Transverse colon (tissue), 4 donors: ENCODE data around the gene ZNF205.

ENCODE experiments used
- POLR2AphosphoS5 ChIP-seq, 3 donors: sonication (generic); formaldehyde crosslinking; IDR thresholded peaks; one replicate each; pipeline ENCODE4 v1.6.1; 2016; ENCODE audit warnings: antibody characterized with exemption in 3 of 3
- TF ChIP-seq, protein P1 (sequence below), 5 experiments: fragments of 200-600 bp in 3 of 5; fragments of 450-650 bp in 2 of 5; sonication (generic) in 3 of 5; IDR thresholded peaks; 1 replicate in 2 of 5; 2 replicates in 3 of 5; pipeline ENCODE4 v1.5.1; 2016 to 2017; ENCODE audit warnings: antibody characterized with exemption in 5 of 5, inconsistent platforms in 3 of 5, mild to moderate bottlenecking in 2 of 5, moderate library complexity in 1 of 5

- TF ChIP-seq POLR2AphosphoS5 (IDR thresholded peaks at IDR 0.05), result no peak
- TF ChIP-seq, protein P1, sequence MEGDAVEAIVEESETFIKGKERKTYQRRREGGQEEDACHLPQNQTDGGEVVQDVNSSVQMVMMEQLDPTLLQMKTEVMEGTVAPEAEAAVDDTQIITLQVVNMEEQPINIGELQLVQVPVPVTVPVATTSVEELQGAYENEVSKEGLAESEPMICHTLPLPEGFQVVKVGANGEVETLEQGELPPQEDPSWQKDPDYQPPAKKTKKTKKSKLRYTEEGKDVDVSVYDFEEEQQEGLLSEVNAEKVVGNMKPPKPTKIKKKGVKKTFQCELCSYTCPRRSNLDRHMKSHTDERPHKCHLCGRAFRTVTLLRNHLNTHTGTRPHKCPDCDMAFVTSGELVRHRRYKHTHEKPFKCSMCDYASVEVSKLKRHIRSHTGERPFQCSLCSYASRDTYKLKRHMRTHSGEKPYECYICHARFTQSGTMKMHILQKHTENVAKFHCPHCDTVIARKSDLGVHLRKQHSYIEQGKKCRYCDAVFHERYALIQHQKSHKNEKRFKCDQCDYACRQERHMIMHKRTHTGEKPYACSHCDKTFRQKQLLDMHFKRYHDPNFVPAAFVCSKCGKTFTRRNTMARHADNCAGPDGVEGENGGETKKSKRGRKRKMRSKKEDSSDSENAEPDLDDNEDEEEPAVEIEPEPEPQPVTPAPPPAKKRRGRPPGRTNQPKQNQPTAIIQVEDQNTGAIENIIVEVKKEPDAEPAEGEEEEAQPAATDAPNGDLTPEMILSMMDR (IDR thresholded peaks at IDR 0.05), result no peak
These were observed 23.3 kb upstream of the ZNF205 start for GRCh38 chr16:3088925-3089716.
